Measurements from ENCODE around the gene DUS1L. TPM values are rescaled to one million over a fixed set of nuclear protein-coding genes. Genes with fewer than 3 reads are reported as not detected.

DUS1L gene
- total and polyA plus RNA-seq, 4 donors, result 40.0 to 179 (median 100.0) TPM

DNA sequence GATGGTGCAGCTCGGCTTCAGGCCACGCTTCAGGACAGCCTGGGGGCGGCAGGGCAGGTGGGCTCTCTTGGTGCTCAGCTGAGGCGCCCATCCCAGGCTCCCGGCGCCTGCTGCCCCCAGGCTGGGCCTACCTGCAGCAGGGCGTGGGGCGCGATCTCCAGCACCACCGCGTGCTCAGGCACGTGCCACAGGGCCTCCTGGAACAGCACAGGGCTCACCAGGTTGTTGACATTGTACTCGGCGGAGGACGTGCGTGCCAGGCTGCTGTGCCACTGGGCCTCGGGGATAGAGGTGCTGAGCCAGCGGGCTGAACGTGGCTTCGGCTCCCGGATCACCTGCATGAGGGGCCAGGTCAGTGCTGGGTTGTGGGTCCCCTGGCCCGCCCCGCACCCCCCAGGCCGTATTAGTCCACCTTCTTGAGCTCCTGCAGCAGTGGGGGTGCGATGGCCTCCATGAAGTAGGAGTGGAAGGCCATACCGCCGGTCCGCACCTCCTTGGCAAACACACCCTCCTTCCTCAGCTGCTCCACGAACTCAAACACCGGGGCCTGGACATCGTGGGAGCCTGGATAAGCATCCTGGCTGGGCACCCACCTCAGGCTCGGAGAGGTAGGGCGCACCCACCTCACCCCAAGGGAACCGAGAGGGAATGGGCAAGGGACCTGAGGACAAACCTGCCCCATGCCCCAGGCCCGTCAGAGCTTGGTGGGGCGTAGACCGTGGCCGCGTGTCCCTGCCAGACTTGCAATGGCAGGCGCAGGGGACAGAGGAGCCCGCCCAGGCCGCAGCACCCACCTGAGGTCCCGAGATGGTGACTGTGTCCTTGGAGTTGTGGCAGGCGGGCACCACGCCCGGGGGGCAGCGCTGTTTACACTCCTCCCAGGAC is 23.5 kb upstream of the DUS1L start:
- H3K27me3 ChIP-seq (ENCODE audit: control insufficient read depth in 3 of 3, insufficient read depth in 3 of 3, low read length in 2 of 3), result no peaks in the 10 kb centered on the region
- TF ChIP-seq, protein P1, sequence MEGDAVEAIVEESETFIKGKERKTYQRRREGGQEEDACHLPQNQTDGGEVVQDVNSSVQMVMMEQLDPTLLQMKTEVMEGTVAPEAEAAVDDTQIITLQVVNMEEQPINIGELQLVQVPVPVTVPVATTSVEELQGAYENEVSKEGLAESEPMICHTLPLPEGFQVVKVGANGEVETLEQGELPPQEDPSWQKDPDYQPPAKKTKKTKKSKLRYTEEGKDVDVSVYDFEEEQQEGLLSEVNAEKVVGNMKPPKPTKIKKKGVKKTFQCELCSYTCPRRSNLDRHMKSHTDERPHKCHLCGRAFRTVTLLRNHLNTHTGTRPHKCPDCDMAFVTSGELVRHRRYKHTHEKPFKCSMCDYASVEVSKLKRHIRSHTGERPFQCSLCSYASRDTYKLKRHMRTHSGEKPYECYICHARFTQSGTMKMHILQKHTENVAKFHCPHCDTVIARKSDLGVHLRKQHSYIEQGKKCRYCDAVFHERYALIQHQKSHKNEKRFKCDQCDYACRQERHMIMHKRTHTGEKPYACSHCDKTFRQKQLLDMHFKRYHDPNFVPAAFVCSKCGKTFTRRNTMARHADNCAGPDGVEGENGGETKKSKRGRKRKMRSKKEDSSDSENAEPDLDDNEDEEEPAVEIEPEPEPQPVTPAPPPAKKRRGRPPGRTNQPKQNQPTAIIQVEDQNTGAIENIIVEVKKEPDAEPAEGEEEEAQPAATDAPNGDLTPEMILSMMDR (IDR thresholded peaks at IDR 0.05; ENCODE audit: control extremely low read depth, extremely low read depth), result no peak
- no peak for DNase-seq
- no peaks in the 10 kb centered on the region for H3K4me1 ChIP-seq (ENCODE audit: control insufficient read depth in 5 of 5, insufficient read depth in 5 of 5, low read length in 5 of 5)
- ATAC-seq (ENCODE audit: insufficient read depth, low FRiP score), result no peak
- peaks cover 5 to 98% (median 20%) of the 10 kb centered on the region in 4 donors for H3K36me3 ChIP-seq (ENCODE audit: control insufficient read depth in 4 of 4, insufficient read depth in 4 of 4, low read length in 4 of 4)
- no peak overlapping the region for H3K27ac ChIP-seq (ENCODE audit: low read depth in 1 of 2, low read length in 1 of 2)
- 95 to 97% methylated on average over 47 of the region's 47 CpGs for WGBS, 2 donors
- H3K9ac ChIP-seq (ENCODE audit: insufficient read depth in 1 of 2, low read length in 2 of 2), result no peak overlapping the region
- H3K4me3 ChIP-seq, result no peak overlapping the region
- no peaks in the 10 kb centered on the region for H3K9me3 ChIP-seq (ENCODE audit: control insufficient read depth in 4 of 4, insufficient read depth in 3 of 4, low read length in 3 of 4)

DNA sequence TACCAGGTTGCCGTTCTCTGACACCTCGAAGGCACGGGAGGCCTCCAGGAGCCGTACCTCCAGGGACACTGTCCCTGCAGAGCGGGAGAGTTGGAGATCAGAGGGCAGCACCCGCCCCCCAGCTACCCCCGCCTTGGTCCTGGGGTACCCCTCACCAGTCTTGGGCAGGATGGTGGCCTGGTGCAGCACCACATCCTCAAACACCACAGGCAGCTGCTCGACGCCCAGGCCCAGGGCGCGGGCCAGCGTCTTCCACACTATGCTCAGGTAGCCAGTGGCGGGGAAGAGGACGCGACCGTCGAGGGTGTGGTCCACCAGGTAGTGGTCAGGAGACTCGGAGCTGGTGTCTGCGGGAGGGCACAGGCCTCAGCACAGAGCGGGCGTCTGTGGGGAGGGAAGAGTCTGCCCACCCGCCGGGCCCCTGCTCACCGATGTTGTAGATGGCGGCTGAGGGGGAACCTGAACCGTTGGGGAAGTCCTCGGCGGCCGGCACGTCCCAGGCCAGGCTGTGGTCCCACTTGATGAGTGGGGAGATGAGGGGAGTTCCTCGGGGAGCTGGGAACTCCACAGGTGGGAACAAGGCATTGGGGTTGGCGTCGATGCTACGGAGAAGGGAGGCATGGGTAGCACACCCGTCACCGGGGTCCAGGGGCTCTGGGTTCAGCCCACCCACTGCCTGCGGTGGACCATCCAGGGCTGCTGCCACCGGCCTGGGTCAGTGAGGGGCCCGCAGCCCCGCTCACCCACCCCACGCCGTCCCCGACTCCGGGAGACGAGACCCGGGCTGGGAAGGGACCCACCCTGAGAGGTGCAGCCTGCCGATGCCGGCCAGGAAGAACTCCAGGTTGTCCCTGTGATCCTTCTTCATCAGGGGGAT is 22.6 kb upstream of the DUS1L start:
- ATAC-seq (ENCODE audit: insufficient read depth, low FRiP score) (no peak), DNase-seq (no peak)
- H3K36me3 ChIP-seq (ENCODE audit: control insufficient read depth in 4 of 4, insufficient read depth in 4 of 4, low read length in 4 of 4), result peaks cover 4 to 99% (median 19%) of the 10 kb centered on the region in 4 donors
- no peak overlapping the region for H3K4me3 ChIP-seq
- TF ChIP-seq, protein P1 (IDR thresholded peaks at IDR 0.05; ENCODE audit: control extremely low read depth, extremely low read depth), result no peak
- H3K9me3 ChIP-seq (ENCODE audit: control insufficient read depth in 4 of 4, insufficient read depth in 3 of 4, low read length in 3 of 4), result no peaks in the 10 kb centered on the region
- no peaks in the 10 kb centered on the region for H3K4me1 ChIP-seq (ENCODE audit: control insufficient read depth in 5 of 5, insufficient read depth in 5 of 5, low read length in 5 of 5)
- no peak overlapping the region for H3K9ac ChIP-seq (ENCODE audit: insufficient read depth in 1 of 2, low read length in 2 of 2)
- H3K27me3 ChIP-seq (ENCODE audit: control insufficient read depth in 3 of 3, insufficient read depth in 3 of 3, low read length in 2 of 3), result no peaks in the 10 kb centered on the region
- WGBS, 2 donors, result 95 to 96% methylated on average over 47 to 48 of the region's 48 CpGs
- no peak overlapping the region for H3K27ac ChIP-seq (ENCODE audit: low read depth in 1 of 2, low read length in 1 of 2)

DNA sequence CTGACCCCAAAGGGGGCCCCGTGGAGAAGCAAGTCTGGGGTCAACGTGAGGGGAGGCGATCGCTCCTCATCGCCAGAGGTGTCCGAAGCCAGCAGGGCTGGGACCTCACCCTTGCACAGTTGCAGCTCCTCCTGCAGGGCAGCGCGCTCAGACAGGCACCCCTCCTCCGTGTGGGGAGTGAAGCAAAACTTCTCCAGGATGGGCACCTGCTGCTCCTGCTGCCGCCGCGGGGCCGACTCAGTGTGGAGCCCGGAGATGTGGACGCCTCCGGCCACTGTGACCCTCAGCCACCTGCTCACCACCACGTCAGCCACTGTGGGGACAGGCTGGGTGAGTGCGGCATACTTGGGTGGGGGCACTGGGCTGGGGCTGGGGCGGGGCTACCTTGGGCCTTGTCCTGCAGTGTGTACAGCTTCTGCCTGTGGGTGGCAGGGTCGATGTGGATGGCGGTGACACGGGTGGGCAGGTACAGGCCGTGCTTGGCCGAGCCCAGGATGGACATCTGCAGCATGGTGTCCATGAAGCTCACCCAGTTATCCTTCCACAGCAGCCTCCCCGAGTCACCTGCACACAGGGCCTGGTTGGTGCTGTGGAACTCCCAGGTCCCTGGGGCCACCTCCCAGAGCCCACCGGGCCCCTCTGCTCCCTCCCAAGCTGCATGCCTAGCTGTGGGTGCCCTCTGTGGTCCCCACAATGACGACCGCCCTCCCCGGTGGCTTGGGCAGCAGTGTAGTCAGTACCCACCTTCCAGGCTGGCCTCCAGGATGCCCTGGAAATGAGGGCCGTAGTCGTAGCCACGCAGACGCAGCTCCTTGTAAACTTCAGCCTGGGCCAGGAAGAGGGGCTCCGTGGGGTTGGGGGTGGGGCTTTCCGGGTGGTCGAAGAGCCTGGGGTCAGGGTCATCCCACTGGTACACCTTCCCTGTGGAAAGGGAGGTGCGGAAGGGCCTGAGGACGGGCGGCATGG is 21.6 kb upstream of the DUS1L start:
- 92 to 95% methylated on average over 38 to 39 of the region's 39 CpGs for WGBS, 2 donors

More for the DNA sequence above, 21.6 kb upstream of the DUS1L start:
- DNase-seq (no peak), ATAC-seq (ENCODE audit: insufficient read depth, low FRiP score) (no peak)
- H3K27ac ChIP-seq (ENCODE audit: low read depth in 1 of 2, low read length in 1 of 2), result no peak overlapping the region
- no peaks in the 10 kb centered on the region for H3K9me3 ChIP-seq (ENCODE audit: control insufficient read depth in 4 of 4, insufficient read depth in 3 of 4, low read length in 3 of 4)
- TF ChIP-seq, protein P1 (IDR thresholded peaks at IDR 0.05; ENCODE audit: control extremely low read depth, extremely low read depth), result no peak
- H3K27me3 ChIP-seq (ENCODE audit: control insufficient read depth in 3 of 3, insufficient read depth in 3 of 3, low read length in 2 of 3), result no peaks in the 10 kb centered on the region
- peaks cover 4 to 100% (median 21%) of the 10 kb centered on the region in 4 donors for H3K36me3 ChIP-seq (ENCODE audit: control insufficient read depth in 4 of 4, insufficient read depth in 4 of 4, low read length in 4 of 4)
- H3K4me1 ChIP-seq (ENCODE audit: control insufficient read depth in 5 of 5, insufficient read depth in 5 of 5, low read length in 5 of 5), result no peaks in the 10 kb centered on the region
- no peak overlapping the region for H3K4me3 ChIP-seq
- no peak overlapping the region for H3K9ac ChIP-seq (ENCODE audit: insufficient read depth in 1 of 2, low read length in 2 of 2)

Data from lung (tissue), 12 donors.